ENCODE data around the gene KLK14.

The KLK14 gene

GRCh38 chr19:51111606-51112005, 28.9 kb upstream of the KLK14 start:
- ChIA-PET POLR2A (no interaction called here), CTCF (no interaction called here)
- DNase-seq (ENCODE audit: extremely low spot score): no peak
- no peak for TF ChIP-seq CTCF (IDR thresholded peaks at IDR 0.05; ENCODE audit: control extremely low read depth, extremely low read depth, low read depth, missing control alignments)

GRCh38 chr19:51110666-51110971, 27.9 kb upstream of the KLK14 start:
- CTCF ChIA-PET: no interaction called here
- no peak for TF ChIP-seq CTCF (IDR thresholded peaks at IDR 0.05; ENCODE audit: control extremely low read depth, extremely low read depth, low read depth, missing control alignments)
- POLR2A ChIA-PET: no interaction called here
- DNase-seq (ENCODE audit: extremely low spot score): no peak

GRCh38 chr19:51108805-51109146, 26.1 kb upstream of the KLK14 start:
- no peak for TF ChIP-seq CTCF (IDR thresholded peaks at IDR 0.05; ENCODE audit: control extremely low read depth, extremely low read depth, low read depth, missing control alignments)
- ChIA-PET CTCF (interaction anchor here (0.7 kb wide), 1 partner anchor 10 kb away, joined by 3 read pairs; no protein-coding TSS in a partner anchor), POLR2A (interaction anchor here (0.6 kb wide), 1 partner anchor 379 kb away, joined by 5 read pairs; no protein-coding TSS in a partner anchor)
- DNase-seq (ENCODE audit: extremely low spot score): no peak

GRCh38 chr19:51108066-51108804, 25.5 kb upstream of the KLK14 start, which contains the start of gene CTU1:
Gene CTU1 (minus strand): TSS chr19:51108409. CDS start chr19:51104569, 3,840 bp downstream.
- TF ChIP-seq CTCF (IDR thresholded peaks at IDR 0.05; ENCODE audit: control extremely low read depth, extremely low read depth, low read depth, missing control alignments): no peak
- ChIA-PET CTCF (interaction anchor here (0.7 kb wide), 1 partner anchor 10 kb away, joined by 3 read pairs; no protein-coding TSS in a partner anchor), POLR2A (interaction anchor here (0.6 kb wide), 1 partner anchor 379 kb away, joined by 5 read pairs; no protein-coding TSS in a partner anchor)
- peak; percentile 97 for DNase-seq (ENCODE audit: extremely low spot score)

GRCh38 chr19:51107406-51108065, 24.8 kb upstream of the KLK14 start:
- no peak for DNase-seq (ENCODE audit: extremely low spot score)
- CTCF ChIA-PET: no interaction called here
- no peak for TF ChIP-seq CTCF (IDR thresholded peaks at IDR 0.05; ENCODE audit: control extremely low read depth, extremely low read depth, low read depth, missing control alignments)
- POLR2A ChIA-PET: no interaction called here

- POLR2A ChIA-PET: no interaction called here
- no peak for DNase-seq (ENCODE audit: extremely low spot score)
- CTCF ChIA-PET: interaction anchor here (1.1 to 2.9 kb wide), 2 partner anchors 8 to 55 kb away, joined by 3 to 15 read pairs; no protein-coding TSS in a partner anchor
- no peak for TF ChIP-seq CTCF (IDR thresholded peaks at IDR 0.05; ENCODE audit: control extremely low read depth, extremely low read depth, low read depth, missing control alignments)
Measured at GRCh38 chr19:51103926-51104341, 21.2 kb upstream of the KLK14 start.

Data from GM10248 (cell line).